ENCODE measurements around the gene HOXB9.
A peak's percentile ranks its signal among the peaks of the same experiment; 100 is the strongest.

Gene HOXB9

DNA sequence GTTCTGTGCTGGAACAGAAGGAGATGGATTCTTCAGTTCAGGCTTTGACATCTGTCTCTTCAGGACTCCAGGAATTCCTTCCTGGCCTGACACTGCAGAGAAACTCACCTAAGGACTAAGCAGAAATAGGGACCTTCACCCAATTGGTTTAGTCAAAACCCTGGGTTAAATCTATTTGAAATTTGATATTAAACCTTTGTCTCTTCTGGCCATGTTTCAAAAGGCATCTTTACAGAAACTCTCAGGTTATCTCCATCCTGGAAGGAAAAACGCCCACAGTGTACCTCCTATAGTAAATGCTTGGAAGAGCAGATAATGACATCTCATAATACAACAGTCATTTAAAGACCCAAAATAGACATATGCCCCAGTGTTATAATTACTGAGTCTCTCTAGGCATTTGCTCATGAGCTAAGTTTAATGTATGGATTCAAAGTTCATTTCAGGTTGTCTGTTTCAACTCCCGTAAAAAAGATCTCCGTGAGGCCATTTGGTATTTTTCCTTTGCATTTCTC lies 42.4 kb downstream of the HOXB9 start:
- DNase-seq, result no peak

DNA sequence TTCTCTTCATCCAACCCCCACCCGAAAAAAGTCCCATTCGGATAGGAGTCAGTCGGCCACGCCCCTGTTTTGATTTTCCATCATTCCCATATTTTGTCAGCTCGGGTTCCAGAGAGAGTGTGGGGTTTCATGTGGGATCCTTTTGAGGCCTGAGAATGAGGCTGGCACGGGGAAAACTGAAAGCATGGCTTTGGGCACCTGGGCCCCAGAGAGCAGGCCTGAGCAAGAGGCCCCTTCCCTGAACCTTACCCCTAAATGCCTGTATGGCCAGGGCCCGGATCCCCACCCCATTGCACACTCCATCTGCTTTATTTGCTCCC lies 43.4 kb downstream of the HOXB9 start:
- no peak for DNase-seq

DNA sequence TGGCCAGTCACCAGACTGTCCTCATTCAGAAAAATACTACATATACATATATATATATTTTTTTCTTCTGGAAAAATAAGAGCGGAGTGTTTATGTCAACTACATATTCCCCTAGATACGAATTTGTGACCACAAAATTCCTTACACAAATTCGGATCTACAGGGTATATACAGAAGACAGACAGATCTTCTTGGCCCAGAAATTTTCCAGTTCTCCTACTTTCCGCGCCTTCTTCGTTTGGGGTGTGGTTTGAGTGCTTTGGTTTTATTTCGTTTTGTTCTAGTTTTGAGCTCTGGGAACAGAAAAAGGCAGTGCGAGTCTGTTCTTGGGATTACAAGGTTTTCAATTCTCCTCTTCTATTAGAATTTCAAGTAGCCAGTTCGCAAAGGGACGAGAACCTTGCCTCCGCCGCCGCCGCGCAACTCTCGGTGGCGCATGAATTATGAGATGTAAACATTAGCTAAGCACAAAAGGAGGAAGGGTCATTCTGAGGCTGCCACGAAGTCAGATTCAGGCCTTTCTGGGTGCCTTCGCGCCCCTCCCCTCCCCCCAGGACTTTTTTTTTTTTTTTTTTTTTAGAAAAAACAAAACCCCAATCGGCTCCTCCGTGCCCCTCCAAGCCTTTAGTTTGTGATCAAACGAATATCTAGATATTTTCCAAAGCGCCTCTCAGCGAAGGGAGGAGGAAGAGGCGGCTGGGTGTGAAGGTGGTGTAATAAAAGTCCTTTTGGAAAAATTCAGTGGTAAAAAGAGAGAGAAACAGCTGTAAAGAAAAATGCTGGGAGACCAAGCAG lies 46.2 kb downstream of the HOXB9 start:
- DNase-seq, result peak in 2 of 4 experiments; percentile 23 to 31

DNA sequence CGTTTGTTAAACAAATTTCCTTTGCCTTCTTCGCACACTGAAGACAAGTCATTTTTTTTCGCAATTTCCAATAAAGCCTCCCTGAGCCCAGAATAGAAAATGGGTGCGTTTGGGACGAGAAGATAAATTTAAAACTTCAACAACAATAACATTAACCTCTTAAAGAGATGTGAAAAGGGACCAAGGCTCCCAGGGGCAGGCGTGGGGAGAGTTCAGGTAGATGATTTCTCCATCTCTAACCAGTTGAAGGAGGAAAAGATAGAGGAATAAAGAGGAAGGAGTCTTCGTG lies 46.7 kb downstream of the HOXB9 start:
- DNase-seq, result no peak

- no peak for DNase-seq
Observed at GRCh38 chr17:48578616-48579470, 47.3 kb downstream of the HOXB9 start.

DNA sequence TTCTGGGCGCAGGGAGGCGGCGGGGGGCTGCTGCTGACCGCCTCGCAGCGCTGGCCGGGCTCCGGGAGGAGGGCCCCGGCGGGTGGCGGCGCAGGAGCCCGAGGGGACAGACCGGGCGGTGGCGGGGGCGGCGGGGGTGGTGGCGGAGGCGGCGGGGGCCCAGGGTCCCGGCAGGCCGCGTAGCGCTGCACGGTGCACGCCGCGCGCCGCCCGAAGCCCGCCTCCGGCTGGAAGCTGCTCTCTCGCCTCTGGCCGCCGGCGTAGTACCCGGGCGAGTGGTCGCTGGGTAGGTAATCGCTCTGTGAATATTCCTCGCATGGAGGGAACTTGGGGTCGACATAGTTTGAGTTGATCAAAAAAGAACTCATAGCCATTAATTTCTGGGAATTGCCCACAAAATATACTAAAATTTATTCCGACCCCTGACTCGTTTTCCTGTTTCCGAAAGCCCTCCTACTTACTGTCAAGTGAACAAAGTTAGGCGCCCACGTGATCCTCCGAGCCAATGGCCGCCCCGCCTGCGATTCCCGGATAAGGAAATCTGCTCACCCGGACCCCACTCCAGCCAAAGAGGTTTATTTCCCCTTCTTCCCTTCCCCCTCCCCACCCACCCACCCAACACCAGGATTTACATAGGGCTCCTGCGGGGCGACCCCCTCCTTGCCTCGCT lies 48.1 kb downstream of the HOXB9 start, which contains the start of gene HOXB4:
Gene HOXB4 (minus strand): TSS at position 405 of the 670 bp plus-strand sequence. CDS start 31 bp downstream, at position 374.
- DNase-seq, result peak; percentile 53 to 80 (median 66)

- DNase-seq, result no peak
Observed at GRCh38 chr17:48577330-48577945, 48.7 kb downstream of the HOXB9 start.

GRCh38 chr17:48576479-48577309 lies 49.5 kb downstream of the HOXB9 start:
- no peak for DNase-seq

GRCh38 chr17:48575673-48576478 lies 50.3 kb downstream of the HOXB9 start:
- DNase-seq, result no peak

DNA sequence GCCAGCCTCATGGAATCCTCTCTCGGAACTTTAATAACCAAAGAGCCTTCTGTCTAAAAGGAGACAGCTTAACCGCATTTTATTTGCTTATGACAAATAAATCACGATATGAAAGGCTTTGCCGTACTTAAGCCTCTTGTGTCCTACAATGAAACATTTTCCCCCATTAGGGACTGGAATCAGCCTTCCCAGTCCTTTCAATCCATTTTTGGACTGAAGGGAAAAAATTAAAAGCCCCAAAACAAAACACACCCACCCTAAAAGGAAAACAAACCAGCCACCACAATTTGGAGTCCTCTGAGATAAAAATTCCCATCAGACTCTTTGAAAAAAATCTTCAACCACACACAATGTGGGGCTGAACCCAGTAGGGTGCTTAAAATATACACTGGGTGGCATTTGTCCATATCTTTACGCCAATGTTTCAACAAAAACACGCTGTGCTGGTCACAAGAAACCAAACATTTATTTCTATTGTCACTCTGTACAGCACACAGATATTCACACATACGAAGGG lies 51.0 kb downstream of the HOXB9 start:
- DNase-seq, result no peak

GRCh38 chr17:48574505-48575065 lies 51.6 kb downstream of the HOXB9 start:
- no peak for DNase-seq

- no peak for DNase-seq
Observed at GRCh38 chr17:48571826-48572417, 54.2 kb downstream of the HOXB9 start.
